ENCODE data around the gene TNFRSF14.

The TNFRSF14 gene

GRCh38 chr1:2604156-2604843, 48.1 kb downstream of the TNFRSF14 start:
- DNase-seq: peak; percentile 5 to 10

- DNase-seq: peak in 1 of 2 experiments; percentile 15
Observed at GRCh38 chr1:2604844-2605508, 48.8 kb downstream of the TNFRSF14 start.

- peak in 1 of 2 experiments; percentile 5 for DNase-seq
Observed at GRCh38 chr1:2605509-2606395, 49.6 kb downstream of the TNFRSF14 start.

DNA sequence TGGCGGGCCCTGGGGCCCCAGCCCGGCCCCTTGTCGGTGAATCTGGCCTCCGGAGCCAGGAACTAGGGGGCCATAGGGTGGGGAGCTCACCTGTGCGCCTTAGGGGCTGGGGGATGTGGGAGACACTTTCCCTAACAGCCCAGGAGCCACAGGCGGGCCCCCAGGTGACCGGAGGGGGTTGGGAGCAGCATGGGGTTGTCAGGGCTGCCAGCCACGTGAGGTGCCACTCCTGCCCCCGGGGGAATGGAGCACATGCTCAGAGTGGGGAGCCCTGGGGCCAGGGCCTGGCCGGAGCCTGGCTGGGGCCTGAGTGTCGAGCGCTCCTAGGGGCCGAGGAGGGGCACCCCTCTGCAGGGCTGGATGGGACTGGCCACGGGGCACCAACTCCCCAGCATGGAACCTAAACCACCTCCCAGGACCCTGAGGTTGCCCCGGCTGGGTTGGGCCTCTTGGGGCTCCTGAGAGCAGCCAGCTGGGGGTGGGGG, 50.3 kb downstream of the TNFRSF14 start:
- no peak for DNase-seq

GRCh38 chr1:2606881-2607621, 50.9 kb downstream of the TNFRSF14 start:
- DNase-seq: no peak

GRCh38 chr1:2607641-2608091, 51.5 kb downstream of the TNFRSF14 start:
- DNase-seq: no peak

GRCh38 chr1:2609319-2610035, 53.3 kb downstream of the TNFRSF14 start:
- no peak for DNase-seq

DNA sequence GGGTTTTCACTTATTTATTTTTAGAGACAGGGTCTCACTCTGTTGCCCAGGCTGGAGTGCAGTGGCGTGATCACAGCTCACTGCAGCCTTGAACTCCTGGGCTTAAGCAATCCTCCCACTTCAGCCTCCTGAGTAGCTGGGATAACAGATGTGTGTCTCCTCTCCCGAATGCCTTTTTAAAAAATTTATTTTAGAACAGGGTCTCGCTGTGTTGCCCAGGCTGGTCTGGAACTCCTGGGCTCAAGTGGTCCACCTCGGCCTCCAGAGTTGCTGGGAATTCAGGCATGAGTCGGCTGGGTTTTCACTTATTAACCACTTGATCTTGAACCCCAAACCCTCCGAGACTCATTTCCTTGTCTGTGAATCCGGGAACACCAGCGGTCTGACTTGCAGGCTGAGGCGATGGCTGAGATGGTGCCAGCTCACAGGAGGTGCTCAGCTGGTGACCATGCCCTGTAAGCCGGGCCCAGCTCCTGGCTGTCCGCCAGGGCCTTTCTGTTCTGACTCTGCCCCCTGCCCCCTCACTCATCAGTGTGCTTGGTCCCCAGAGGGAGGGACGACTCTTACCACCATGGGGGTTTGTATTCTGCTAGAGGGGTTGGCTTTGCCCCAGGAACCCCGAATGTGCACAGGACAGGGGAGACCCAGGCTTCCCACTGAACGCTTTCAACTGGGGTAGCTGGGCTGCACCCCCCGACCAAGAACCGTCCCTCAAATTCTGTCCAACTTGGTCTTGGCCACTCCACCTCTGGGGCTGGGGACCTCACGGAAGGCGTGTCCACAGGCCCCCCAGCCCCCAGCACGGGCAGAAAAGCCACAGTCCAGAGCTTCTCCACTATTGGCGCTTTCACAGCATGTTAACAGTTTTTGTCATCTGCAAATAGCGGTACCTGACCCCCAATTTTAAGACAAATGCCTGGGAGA, 54.1 kb downstream of the TNFRSF14 start:
- DNase-seq: no peak

GRCh38 chr1:2611031-2611501, 54.9 kb downstream of the TNFRSF14 start:
- peak; percentile 52 to 60 for DNase-seq

GRCh38 chr1:2611621-2612437, 55.7 kb downstream of the TNFRSF14 start:
- no peak for DNase-seq

GRCh38 chr1:2612591-2613365, 56.6 kb downstream of the TNFRSF14 start:
- DNase-seq: no peak
